ENCODE measurements around the gene MSRB3. TPM values are rescaled to one million over a fixed set of nuclear protein-coding genes. Genes with fewer than 3 reads are reported as not detected.

The MSRB3 gene
- total and polyA plus RNA-seq, 7 donors: 6.2 to 232 (median 159) TPM

DNA sequence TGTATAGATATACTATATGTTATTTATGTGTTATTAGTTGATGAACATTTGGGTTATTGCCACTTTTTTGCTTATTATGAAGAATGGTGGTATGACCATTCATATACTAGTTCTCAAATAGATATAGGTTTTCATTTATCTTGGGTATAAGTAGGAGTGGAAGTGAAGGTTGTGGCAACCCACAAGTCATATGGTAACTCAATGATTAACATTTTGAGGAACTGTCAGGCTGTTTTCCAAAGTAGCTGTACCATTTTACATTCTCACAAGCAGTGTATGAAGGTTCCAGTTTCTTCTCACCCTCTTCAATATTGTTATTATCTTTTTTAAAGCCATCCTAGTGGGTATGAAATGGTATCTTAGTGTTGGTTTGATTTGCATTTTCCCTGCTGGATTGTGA lies 19.0 kb upstream of the MSRB3 start:
- Histone ChIP-seq H3K4me1 (no peaks in the 10 kb centered on the region), H3K36me3 (no peaks in the 10 kb centered on the region), H3K27me3 (no peaks in the 10 kb centered on the region), H3K9me3 (peaks cover 0 to 3% (median 0%) of the 10 kb centered on the region in 4 donors), H3K27ac (no peak overlapping the region), H3K4me3 (no peak overlapping the region)
- intact Hi-C loops (cut with DNase I): no loop called here
- TF ChIP-seq POLR2AphosphoS5 (IDR thresholded peaks at IDR 0.05) (no peak), EP300 (IDR thresholded peaks at IDR 0.05) (no peak), POLR2A (IDR thresholded peaks at IDR 0.05) (no peak)
- TF ChIP-seq, protein P1, sequence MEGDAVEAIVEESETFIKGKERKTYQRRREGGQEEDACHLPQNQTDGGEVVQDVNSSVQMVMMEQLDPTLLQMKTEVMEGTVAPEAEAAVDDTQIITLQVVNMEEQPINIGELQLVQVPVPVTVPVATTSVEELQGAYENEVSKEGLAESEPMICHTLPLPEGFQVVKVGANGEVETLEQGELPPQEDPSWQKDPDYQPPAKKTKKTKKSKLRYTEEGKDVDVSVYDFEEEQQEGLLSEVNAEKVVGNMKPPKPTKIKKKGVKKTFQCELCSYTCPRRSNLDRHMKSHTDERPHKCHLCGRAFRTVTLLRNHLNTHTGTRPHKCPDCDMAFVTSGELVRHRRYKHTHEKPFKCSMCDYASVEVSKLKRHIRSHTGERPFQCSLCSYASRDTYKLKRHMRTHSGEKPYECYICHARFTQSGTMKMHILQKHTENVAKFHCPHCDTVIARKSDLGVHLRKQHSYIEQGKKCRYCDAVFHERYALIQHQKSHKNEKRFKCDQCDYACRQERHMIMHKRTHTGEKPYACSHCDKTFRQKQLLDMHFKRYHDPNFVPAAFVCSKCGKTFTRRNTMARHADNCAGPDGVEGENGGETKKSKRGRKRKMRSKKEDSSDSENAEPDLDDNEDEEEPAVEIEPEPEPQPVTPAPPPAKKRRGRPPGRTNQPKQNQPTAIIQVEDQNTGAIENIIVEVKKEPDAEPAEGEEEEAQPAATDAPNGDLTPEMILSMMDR (IDR thresholded peaks at IDR 0.05): no peak
- DNase-seq: no peak

DNA sequence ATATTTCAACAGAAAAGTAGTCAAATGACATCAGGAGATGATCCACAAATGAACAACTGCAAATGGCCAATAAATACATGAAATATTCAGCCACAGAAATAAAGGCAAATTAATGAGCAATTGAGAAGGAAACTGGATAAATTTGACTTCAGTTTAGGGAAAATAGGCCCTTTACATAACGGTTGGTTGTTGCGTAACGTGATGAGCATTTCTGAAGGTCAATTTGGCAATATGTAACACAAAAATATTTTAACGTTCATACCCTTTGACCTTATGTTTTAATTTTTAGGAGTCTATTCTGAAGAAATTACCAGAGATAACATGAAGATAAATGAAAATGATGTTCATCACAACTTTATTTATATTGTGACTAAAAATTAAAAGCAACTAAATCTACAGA lies 14.7 kb upstream of the MSRB3 start:
- 85 to 86% methylated on average over 4 of the region's 4 CpGs for WGBS, 2 donors
- DNase-seq: no peak
- intact Hi-C loops (cut with DNase I): no loop called here
- TF ChIP-seq EP300 (IDR thresholded peaks at IDR 0.05): no peak
- TF ChIP-seq, protein P1 (IDR thresholded peaks at IDR 0.05): no peak
- Histone ChIP-seq H3K4me3 (no peak overlapping the region), H3K4me1 (no peaks in the 10 kb centered on the region), H3K27me3 (no peaks in the 10 kb centered on the region), H3K36me3 (no peaks in the 10 kb centered on the region), H3K27ac (no peak overlapping the region), H3K9me3 (peaks cover 0 to 3% (median 0%) of the 10 kb centered on the region in 4 donors)

DNA sequence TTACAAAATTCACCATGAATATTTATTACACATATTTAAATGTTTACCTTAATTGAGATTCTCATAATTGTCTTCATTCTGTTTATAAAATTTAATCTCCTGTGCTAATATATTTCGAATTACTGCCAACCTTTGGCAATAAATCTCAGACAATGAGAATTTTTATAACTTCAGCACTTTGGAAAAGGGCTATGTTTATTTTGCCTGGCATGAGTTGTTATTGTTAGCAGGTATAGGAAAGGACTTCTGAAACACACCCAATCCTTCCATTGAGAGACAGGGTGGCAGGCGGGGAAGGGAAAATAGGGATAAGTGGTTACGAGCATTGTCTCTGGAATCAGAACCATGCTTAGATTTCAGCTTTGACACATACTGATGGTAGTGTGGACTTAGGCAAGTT lies 12.1 kb upstream of the MSRB3 start:
- no peaks in the 10 kb centered on the region for H3K36me3 ChIP-seq
- intact Hi-C loops (cut with DNase I): no loop called here
- H3K27ac ChIP-seq: no peak overlapping the region
- no peaks in the 10 kb centered on the region for H3K9me3 ChIP-seq
- TF ChIP-seq POLR2AphosphoS5 (IDR thresholded peaks at IDR 0.05) (no peak), POLR2A (IDR thresholded peaks at IDR 0.05) (no peak), EP300 (IDR thresholded peaks at IDR 0.05) (no peak)
- TF ChIP-seq, protein P1 (IDR thresholded peaks at IDR 0.05): no peak
- DNase-seq: no peak
- H3K4me1 ChIP-seq: no peaks in the 10 kb centered on the region
- no peak overlapping the region for H3K4me3 ChIP-seq
- 56 to 80% methylated on average over 3 of the region's 3 CpGs for WGBS, 2 donors
- H3K27me3 ChIP-seq: no peaks in the 10 kb centered on the region

DNA sequence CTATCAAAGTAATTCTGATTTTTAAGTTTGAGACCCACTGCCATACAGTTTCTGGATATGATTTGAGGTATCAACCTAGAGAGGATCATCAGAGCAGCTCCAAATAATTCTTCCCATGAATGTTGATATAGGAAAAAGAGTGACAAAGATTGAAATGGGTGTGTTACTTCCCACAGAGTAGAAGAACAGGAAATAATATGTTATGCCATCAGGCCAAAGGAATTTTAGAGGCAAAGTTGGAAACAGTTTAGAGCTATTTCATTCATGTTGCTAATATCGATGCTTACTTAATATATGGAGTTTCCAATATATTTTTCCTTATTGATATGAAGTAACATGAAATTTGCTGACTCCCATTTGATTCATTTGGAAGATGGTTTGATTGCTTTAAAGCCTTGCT lies 8.9 kb upstream of the MSRB3 start:
- TF ChIP-seq POLR2AphosphoS5 (IDR thresholded peaks at IDR 0.05) (no peak), POLR2A (IDR thresholded peaks at IDR 0.05) (no peak), EP300 (IDR thresholded peaks at IDR 0.05) (no peak)
- TF ChIP-seq, protein P1 (IDR thresholded peaks at IDR 0.05): no peak
- Histone ChIP-seq H3K4me1 (no peaks in the 10 kb centered on the region), H3K36me3 (no peaks in the 10 kb centered on the region), H3K4me3 (no peak overlapping the region), H3K9me3 (no peaks in the 10 kb centered on the region), H3K27ac (no peak overlapping the region), H3K27me3 (no peaks in the 10 kb centered on the region)
- intact Hi-C loops (cut with DNase I): no loop called here
- WGBS, 2 donors: 88 to 98% methylated on average over 1 of the region's 1 CpG
- DNase-seq: no peak

DNA sequence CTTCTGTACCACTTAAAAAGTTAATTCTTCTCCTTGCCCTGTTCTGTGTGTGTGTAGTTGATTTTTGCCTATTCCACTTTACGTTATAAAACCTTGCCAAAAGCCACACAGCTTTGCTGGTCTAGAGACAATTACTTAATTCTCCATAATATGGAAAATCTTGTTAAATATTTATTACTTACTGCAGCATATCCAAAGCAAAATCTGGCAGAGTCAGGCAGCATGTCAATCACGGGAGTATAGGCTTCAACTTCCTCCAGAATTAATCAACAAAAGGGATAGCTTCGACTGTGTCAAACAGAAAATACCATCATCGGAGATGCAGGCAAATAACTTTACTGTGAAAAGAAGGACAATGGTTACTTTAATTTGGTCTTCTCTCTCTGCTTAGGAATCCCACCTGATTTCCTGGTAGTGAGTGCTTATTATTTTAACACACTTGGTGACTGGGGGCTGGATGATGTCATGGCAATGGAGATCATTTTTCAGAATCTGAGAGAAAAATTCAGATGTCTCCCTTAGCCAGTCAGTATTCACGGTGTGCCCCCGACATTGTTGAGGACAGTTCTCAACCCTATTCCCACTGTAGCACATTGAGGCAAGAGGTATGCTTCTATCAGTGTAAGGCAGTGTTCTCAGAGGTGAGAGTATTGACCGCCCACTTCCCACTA lies 3.7 kb upstream of the MSRB3 start:
- Histone ChIP-seq H3K27ac (no peak overlapping the region), H3K9me3 (no peaks in the 10 kb centered on the region), H3K4me3 (no peak overlapping the region), H3K4me1 (peaks cover 0 to 12% (median 7%) of the 10 kb centered on the region in 4 donors), H3K36me3 (no peaks in the 10 kb centered on the region), H3K27me3 (no peaks in the 10 kb centered on the region)
- intact Hi-C loops (cut with DNase I): loop anchor here (5.0 kb wide), 1 partner anchor 107 kb away; the partner anchor contains the start of gene LEMD3
- no peak for TF ChIP-seq POLR2AphosphoS5 (IDR thresholded peaks at IDR 0.05)
- TF ChIP-seq, protein P1 (IDR thresholded peaks at IDR 0.05): no peak
- no peak for TF ChIP-seq EP300 (IDR thresholded peaks at IDR 0.05)
- no peak for TF ChIP-seq POLR2A (IDR thresholded peaks at IDR 0.05)
- no peak for DNase-seq
- 83 to 87% methylated on average over 7 of the region's 7 CpGs for WGBS, 2 donors
